Stimulated activated CD8-positive, alpha-beta memory T cell treated with anti-CD3 and anti-CD28 coated beads, Interleukin-15, amount 100 ng/mL, for 1 hour (primary cell): Measurements from ENCODE around the gene PRPF19.
A peak's percentile ranks its signal among the peaks of the same experiment; 100 is the strongest.

Experiments
- DNase-seq: peaks from one replicate; pipeline ENCODE4 v3.0.0-alpha.2; 2020; ENCODE audit warnings: low read depth

Gene PRPF19

DNA sequence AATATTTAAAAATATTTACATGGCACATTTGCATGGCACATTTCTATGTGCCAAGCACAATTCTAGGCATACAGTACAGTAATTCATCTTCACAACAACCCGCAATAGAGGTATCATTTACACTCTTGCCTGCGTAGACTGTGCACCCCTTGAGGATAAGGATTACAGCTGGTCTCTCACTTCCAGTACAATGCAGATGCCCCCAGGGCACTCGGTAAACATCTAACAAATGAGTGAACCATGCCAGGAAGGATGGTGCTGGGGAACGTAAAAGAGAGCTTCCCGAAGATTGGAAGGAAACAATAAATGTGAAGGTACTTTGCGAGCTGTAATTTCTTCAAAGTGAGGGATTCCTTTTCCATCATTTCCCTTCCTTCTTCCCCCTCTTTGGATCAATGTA is 1.3 kb downstream of the PRPF19 start:
- no peak for DNase-seq

DNA sequence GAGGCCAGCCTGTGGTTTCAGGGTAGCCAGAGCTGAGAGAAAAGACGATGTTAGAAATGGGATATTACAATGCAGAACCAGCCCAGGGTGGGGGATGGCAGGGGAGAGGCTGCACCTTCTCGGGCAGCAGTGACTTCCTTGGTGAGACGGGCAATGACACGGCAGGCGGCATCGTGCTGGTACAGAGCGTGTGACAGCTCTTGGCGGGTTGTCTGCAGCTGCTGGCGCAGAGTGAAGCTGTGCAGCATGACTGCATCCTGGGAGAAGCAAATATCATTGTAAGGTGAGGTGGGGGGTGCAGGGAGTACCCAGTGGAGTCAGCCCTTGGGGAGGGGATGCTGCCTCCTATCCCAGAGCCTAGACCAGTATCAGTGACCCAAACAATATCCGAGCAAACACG is 3.8 kb downstream of the PRPF19 start:
- DNase-seq: no peak

DNA sequence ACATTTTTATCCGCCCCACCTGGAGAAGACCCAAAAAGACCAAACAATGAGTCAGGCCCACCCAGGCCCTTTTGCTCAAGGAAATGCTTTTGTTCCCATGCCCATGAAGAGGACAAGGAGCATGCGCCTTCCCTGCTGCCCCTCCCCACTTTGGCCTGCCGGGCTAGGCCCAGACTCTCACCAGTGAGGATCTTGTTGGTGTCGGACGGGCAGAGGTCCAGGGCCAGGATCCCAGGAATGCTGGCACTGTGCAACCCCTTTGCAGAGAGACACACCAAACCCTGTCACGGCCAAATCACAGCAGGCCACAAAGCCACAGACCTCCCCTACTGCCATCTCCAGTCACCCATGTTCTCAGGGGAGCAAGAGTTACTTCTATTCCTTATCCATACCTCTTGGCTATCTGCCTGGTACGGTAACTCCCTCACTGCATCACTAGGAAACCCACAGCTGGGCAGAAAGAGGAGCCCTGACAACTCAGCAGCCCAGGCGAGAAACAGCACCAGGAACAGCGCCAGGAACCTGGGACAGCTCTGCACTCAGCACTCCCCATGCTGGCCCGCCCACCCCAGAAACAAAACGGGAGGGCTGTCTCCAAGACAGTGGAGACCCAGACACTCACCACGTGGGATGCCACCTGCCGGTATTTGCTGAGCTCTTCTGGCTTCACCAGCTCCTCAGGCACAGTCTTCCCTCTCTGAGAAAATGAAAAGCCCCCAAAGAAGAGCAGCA is 5.5 kb downstream of the PRPF19 start:
- DNase-seq: no peak

GRCh38 chr11:60899977-60900376 is 6.4 kb downstream of the PRPF19 start:
- no peak for DNase-seq

DNA sequence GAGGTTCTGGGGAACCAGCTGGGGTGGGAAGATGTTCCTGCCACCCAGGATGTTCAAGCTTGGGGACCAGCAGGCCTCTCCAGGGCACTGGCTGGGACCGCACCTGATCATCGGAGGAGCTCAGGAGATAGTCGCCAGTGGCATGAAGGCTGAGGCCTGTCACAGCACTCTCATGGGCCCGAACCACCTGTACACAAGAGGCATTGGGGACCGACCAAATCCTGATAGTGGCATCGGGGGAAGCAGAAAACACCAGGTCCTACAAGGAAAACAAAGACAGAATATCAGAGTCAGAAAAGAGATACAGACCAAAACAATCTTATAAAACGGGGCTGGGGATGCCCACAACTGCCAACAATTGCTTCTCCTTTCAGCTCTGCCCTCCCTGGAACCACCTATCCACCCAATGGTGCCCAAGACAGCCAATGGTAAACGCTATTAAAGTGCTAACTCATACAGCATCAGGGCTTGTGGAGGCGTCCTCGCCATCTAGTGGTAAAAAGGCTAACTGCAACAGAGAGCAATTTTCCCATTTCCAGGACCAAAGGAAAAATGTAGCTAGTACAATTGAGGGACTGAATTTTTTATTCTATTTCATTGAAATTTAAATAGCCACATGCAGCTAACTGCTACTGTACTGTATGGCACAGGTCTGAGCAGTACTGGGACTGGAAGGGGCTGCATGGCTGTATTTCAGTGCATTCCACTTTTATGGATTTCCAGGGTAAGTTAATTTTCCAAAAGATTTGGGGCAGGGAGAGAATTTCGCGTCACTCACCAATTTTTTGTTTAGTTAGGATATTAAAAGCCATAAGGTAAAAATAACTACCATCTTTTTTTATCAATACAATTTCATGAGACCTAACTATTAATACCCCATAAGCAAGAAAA is 7.1 kb downstream of the PRPF19 start:
- no peak for DNase-seq

DNA sequence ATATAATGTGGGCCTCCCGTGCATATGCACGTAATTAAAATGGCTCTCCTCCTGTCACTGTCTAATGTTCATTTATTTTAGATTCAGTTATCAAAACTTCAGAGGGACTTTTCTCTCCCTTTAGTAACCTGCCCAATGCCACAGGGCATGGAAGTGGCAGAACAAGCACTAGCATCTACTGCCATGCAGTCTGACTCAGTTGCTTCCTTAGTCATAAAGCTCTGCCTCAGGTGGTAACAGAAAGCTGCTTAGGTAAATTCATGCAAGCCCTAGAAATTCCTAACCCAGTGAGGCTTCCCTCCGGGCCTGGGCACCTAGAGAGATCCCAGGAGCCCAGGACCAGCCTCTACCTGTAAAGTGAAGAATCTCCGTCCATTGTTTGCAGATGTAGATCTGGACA is 8.9 kb downstream of the PRPF19 start:
- no peak for DNase-seq

DNA sequence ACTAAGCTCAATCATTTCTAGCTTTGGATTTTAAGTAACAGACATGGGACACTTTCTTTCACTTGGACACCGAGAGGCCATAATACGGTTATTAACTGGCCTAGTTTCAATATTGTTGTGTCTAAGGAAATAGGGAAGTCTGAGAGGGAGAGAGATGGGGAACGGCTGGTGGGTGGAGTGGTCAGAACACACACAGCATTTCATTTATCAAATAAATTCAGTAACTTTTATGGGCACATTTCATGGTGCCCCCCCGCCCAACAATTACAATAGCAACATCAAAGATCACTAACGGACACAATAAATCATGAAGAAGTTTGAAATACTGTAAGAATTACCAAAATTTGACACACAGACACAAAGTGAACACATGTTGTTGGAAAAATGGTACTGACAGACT is 10.7 kb downstream of the PRPF19 start:
- no peak for DNase-seq

DNA sequence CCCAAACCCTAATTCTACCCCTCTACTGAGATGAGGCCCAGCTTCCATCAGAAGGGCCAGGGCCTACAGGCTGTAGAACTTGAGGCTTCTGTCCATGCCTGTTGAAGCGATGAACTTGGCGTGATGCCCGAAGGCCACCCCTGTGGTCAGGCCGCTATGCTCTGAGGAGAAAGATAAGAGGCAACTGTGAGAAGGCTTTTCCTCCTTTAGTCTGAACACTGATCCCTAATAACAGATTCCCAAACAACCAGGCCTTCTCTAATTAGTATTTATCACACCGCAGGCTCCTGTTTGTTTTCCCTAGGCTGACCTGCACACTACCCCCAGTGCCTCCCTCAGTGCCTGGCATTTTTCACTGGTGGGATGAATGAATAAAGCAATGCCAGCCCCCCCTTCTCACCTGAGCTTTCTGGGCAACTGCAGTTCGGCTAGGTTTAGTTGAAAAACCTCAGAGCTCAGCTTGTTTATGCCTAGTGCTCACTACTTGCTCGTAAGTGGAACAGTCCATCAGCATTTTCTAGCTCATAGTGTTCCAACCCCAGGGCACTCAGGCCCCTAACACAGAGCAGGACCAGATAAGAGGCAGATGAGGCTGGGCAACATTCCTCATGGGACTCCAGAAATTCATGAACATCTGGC is 15.2 kb downstream of the PRPF19 start:
- DNase-seq: no peak

- no peak for DNase-seq
Measured at GRCh38 chr11:60890696-60891095, 15.7 kb downstream of the PRPF19 start.

- no peak for DNase-seq
Measured at GRCh38 chr11:60889869-60890311, 16.5 kb downstream of the PRPF19 start.

- DNase-seq: peak; percentile 35
Measured at GRCh38 chr11:60887556-60887955, 18.8 kb downstream of the PRPF19 start.

- no peak for DNase-seq
Measured at GRCh38 chr11:60880643-60881282, 25.6 kb downstream of the PRPF19 start.

DNA sequence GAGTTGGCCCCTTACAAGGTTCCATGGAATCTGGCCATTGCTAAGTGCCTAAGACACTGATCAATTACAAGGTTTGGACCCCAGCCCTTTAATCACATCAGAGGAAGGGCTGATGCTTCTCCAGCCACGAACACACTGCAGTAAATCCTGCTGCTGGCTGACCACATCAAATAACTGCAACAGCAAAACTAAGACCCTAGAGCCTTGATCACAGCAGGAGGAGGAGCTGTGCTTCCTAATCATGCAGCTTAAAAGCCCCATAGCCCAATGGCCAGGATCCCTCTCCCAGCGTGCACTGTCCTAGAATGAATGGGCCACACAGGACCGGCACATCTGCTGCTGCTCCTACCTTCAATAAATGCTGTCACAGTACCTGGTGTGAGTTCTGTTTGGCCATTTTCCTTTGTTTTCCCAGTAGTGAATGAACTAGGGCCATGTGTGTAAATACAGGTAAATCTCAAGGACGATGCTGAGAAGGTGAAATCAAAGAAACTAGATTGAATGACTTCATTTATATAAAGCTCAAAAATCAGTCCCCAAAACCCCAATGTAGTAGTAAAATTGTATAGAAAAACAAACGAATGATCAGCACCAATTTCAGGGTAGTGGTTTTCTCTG is 26.3 kb downstream of the PRPF19 start:
- DNase-seq: no peak

DNA sequence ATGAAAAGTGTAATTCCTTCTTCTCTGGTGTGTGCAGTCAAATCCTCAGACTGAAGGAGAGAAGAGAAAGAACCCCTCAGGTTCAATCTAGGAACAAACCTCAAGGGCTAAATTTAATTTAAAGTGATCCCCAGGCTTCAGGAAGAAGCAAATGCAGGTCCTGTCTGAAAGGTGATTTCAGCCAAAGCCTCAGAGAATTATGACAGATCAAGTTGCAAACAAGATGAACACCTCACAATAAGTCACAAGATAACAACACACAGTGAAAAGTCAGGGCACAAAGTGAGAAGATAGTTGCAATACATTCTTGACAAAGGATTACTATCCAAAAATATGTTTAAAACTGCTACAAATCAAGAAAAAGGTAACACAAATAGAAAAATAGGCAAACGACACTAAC is 27.3 kb downstream of the PRPF19 start:
- no peak for DNase-seq

- no peak for DNase-seq
Measured at GRCh38 chr11:60878245-60879101, 27.9 kb downstream of the PRPF19 start.

DNA sequence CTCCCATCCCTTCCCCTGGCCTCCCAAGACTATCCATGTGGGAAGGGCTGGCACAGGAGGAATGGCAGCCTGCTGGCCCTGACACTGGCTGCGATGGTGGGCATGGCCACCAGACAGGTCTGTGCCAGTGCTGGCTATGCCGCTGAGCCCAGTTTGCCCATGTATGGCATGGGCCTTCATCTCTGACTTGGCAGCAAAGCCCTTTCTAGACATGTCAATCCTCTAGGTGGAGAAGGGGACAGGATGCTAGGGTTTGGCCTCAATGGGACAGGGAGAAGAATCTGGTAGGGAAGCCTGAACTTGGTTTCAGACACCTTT is 30.3 kb downstream of the PRPF19 start:
- DNase-seq: no peak

DNA sequence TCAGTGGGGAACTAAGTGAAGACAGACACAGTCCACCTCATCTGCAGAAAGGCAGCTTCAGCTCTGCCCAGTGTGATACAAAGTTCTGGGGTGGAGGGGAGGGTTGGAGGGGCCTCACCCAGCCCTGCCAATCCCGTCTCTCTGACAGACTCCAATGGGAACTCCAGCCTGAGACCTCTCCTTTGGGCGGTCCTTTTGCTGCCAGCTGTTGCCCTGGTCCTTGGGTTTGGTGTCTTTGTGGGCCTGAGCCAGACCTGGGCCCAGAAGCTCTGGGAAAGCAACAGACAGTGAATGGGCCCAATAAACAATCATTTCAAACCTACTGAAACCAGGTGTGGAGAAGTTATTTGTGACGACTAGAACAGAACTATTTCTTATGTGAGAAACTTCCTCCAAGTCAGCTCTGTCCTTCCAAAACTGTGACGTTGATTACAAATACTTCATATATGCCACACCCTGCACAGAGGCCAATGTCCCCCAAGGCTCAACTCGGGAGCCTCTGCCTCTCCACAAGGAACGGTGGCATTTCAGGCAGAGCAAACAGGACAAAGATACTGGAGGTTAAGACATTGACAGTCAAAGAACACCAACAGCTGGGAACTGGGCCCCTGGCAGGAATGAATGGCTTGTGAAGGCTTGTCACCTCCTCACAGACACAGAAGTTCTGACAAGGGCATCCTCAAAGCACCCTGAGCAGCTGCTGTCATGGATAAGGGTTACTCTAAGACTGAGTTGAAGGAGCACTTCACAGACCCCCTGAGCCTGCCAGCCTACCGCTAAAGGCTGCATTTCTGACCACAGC is 30.8 kb downstream of the PRPF19 start:
- no peak for DNase-seq

DNA sequence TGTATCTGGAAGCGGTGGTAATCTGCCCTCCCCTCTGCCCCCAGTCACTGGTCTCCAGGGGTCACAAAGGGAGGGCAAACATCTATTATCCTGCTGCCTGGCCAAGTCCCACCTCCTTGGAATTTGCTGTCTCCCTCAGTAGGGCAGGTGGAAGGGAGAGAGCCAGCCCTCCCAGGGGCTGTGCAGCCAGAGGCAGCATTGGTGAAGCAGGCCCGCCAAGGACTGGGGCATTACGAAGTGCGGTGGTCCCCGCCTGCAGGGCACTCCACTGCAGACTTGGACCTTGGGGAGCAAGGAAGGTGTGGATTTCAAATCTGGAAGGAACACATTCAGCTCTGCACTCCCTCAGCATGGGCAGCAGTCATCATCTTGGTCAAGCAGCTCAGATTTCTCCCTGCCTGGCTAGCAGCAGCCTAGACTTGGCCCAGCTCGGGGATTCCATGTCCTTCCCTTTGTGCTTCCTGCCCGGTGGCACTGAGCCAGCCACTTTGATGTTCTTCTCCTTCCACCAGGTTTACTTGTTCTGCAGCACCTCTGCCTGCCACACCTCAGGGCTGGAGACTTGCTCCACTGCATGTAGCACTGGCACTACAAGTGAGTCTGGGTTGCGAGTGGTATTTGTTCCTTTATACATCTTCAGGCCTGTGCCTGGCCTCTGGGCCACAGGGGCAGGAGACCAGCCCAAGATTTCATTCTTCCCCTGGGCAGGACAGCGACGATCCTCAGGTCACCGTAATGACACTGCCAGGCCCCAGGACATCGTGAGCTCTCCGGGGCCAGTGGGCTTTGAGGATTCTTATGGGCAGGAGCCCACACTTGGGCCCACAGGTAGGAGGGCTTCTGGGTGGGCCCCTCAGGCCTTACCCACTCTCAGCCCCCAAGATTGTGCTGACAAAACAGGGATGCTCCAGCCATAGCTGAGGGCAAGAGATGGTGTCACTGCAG is 31.7 kb downstream of the PRPF19 start:
- DNase-seq: no peak

DNA sequence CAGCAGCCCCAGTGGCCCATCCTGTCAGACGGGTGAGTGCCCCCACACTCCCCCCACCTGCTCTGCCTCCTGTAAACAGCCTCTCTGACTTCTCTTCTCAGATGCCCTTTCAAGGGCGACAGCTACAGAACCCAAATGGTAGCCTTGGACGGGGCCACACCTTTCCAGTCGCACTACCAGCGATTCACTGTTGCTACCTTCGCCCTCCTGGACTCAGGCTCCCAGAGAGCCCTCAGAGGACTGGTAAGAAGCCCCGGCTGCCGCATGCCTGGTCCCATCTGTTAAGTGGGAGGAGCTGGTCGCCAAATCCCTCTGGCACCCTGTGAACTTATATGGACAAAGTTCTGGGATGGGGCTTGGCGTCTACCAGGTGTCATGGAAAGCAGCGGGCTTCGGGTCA is 32.9 kb downstream of the PRPF19 start:
- DNase-seq: no peak
